Fibroblast of the aortic adventitia (primary cell): Measurements from ENCODE around the gene GPATCH2. TPM values are rescaled to one million over a fixed set of nuclear protein-coding genes. Genes with fewer than 3 reads are reported as not detected.

ENCODE experiments used
- total RNA-seq: library from RNA; depleted of rRNA; stranded (reverse); fragments of >200 nt; gene quantifications from 2 replicates; pipeline ENCODE4 v1.2.3, GENCODE V29; 2012; ENCODE audit warnings: low replicate concordance

The GPATCH2 gene
- total RNA-seq, 1 donor: 23.6 TPM

Other genes starting within 250 kb of the GPATCH2 start
- gene SPATA17, start 254 bp upstream of the GPATCH2 start, total RNA-seq: 1.8 and 2.9 TPM in 2 replicates